Ovary (tissue), 9 donors: Measurements from ENCODE around the gene ARFGEF3. TPM values are rescaled to one million over a fixed set of nuclear protein-coding genes. Genes with fewer than 3 reads are reported as not detected.

Source experiments
- DNase-seq, 5 donors: peaks; one replicate each; pipeline ENCODE4 v3.0.0-alpha.2; 2019 to 2020
- H3K27ac ChIP-seq, 2 donors: fragments of 200-600 bp; one replicate each; pipeline versions ENCODE4 v1.5.1 to v1.8.0; 2019 to 2022
- H3K27me3 ChIP-seq: fragments of 200-600 bp; one replicate; pipeline ENCODE4 v1.8.0; 2022
- H3K36me3 ChIP-seq: fragments of 200-600 bp; sonication (generic); one replicate; pipeline ENCODE4 v1.5.1; 2019
- H3K4me1 ChIP-seq: one replicate; pipeline ENCODE4 v1.8.1; 2013; ENCODE audit warnings: mild to moderate bottlenecking, moderate library complexity; ENCODE audit not compliant: insufficient read depth
- H3K4me3 ChIP-seq: fragments of 200-600 bp; sonication (generic); one replicate; pipeline ENCODE4 v1.5.1; 2017
- H3K9me3 ChIP-seq, 2 donors: fragments of 200-600 bp in 1 of 2; sonication (generic) in 1 of 2; one replicate each; pipeline versions ENCODE4 v1.5.1 to v1.8.1; 2013 to 2019; ENCODE audit warnings: mild to moderate bottlenecking in 1 of 2, moderate library complexity in 1 of 2
- EP300 ChIP-seq: sonication (generic); formaldehyde crosslinking; IDR thresholded peaks from one replicate; pipeline ENCODE4 v1.6.1; 2017; ENCODE audit warnings: antibody characterized with exemption
- POLR2A ChIP-seq: fragments of 450-650 bp; IDR thresholded peaks from one replicate; pipeline ENCODE4 v1.6.1; 2017; ENCODE audit warnings: antibody characterized with exemption, mild to moderate bottlenecking, moderate library complexity
- WGBS, 3 donors: extraction: QIAGEN DNeasy Blood & Tissue Kit in 1 of 3; methylation state at CpG; one replicate each; pipeline versions ENCODE4 v1.1.5 to v1.1.7; 2013 to 2017; 5-methylcytosine and 5-hydroxymethylcytosine counted together
- intact Hi-C, 4 donors: fragments of 100-400 bp; cut with DNase I; formaldehyde crosslinking; loops; one replicate each; pipeline versions ENCODE4 v1.11.0 to v1.15.1; 2022 to 2023
- polyA plus RNA-seq, 2 donors: library from polyadenylated mRNA; stranded (reverse); fragments of 200-250 nt in 1 of 2; fragments of 350-450 nt in 1 of 2; fragmentation: Illumina TruSeq in 1 of 2; extraction: RNeasy Lipid Tissue Mini Kit (QIAGEN cat#74804) in 1 of 2; gene quantifications; one replicate each; pipeline ENCODE4 v1.2.3, GENCODE V29; 2013 to 2014
- total RNA-seq, 7 donors: library from RNA; depleted of rRNA in 2 of 7; stranded (reverse); fragments of >200 nt in 2 of 7; fragmentation: NEBNext Ultra II Directional in 3 of 7; extraction: Animal tissue kit (Norgen Biotek cat#: 25700) in 3 of 7; gene quantifications; one replicate each; pipeline versions ENCODE4 v1.1.0 to v1.2.4, GENCODE V29; 2016 to 2023
- TF ChIP-seq, protein P1 (sequence below), 3 donors: fragments of 450-650 bp in 2 of 3; fragments of 200-600 bp in 1 of 3; IDR thresholded peaks; one replicate each; pipeline versions ENCODE4 v1.5.1 to v1.8.0; 2016 to 2022; ENCODE audit warnings: antibody characterized with exemption in 3 of 3, mild to moderate bottlenecking in 1 of 3
- donor health status: DM: no; HTN: no; CAD: no; lungs with moderate emphysema.
- donor health status: DM: no; HTN: no; CAD: no.
- donor health status: Bipolar disorder and iron deficiency.
- donor health status: DM: yes; HTN: yes; CAD: no.
- donor health status: DM: no; HTN: no; CAD: no.
- donor health status: DM: yes; HTN: yes; CAD: no.

ARFGEF3 gene
- total and polyA plus RNA-seq, 9 donors = 0.15 to 6.1 (median 0.72) TPM

DNA sequence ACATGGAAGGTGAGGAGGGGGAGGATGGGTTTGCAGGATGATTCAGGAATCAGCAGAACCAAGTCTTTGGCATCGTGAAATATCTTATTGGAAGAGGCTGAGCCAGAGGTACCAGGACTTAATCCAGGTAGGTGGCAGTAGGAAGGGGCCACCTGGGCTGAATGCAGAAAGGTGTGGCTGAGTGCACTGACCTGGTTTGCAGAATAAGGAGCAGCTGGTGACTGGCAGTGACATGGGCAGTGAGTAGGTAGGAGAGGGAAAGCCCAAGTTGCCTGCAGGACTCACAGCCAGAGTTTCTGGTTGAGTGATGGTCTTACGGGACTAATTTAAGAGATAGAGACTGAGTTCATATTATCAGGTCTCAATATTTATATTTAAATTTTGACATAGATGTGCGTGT is 57.7 kb downstream of the ARFGEF3 start:
- Histone ChIP-seq H3K9me3 (no peaks in the 10 kb centered on the region), H3K4me1 (no peaks in the 10 kb centered on the region), H3K27ac (no peak overlapping the region), H3K27me3 (no peaks in the 10 kb centered on the region), H3K4me3 (no peak overlapping the region), H3K36me3 (no peaks in the 10 kb centered on the region)
- DNase-seq = no peak
- intact Hi-C loops = no loop called here
- WGBS, 3 donors = 85 to 91% (median 86%) methylated on average over 3 of the region's 3 CpGs
- no peak for TF ChIP-seq EP300
- TF ChIP-seq, protein P1, sequence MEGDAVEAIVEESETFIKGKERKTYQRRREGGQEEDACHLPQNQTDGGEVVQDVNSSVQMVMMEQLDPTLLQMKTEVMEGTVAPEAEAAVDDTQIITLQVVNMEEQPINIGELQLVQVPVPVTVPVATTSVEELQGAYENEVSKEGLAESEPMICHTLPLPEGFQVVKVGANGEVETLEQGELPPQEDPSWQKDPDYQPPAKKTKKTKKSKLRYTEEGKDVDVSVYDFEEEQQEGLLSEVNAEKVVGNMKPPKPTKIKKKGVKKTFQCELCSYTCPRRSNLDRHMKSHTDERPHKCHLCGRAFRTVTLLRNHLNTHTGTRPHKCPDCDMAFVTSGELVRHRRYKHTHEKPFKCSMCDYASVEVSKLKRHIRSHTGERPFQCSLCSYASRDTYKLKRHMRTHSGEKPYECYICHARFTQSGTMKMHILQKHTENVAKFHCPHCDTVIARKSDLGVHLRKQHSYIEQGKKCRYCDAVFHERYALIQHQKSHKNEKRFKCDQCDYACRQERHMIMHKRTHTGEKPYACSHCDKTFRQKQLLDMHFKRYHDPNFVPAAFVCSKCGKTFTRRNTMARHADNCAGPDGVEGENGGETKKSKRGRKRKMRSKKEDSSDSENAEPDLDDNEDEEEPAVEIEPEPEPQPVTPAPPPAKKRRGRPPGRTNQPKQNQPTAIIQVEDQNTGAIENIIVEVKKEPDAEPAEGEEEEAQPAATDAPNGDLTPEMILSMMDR (IDR thresholded peaks at IDR 0.05) = no peak
- no peak for TF ChIP-seq POLR2A

DNA sequence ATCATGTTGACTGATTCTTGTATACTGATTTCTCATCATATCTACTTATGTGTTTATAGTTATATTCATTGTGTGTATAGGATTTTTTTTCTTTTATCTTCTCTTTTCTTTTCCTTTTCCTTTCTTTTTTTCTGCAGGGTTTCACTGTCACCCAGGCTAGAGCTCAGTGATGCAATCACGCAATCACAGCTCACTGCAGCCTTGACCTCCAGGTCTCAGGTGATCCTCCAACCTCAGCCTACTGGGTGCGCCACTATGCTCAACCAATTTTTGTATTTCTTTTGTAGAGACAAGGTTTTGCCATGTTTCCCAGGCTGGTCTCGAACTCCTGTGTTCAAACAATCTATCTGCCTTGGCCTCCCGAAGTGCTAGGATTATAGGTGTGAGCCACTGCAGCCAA is 58.2 kb downstream of the ARFGEF3 start:
- intact Hi-C loops = no loop called here
- H3K4me1 ChIP-seq = no peaks in the 10 kb centered on the region
- H3K4me3 ChIP-seq = no peak overlapping the region
- TF ChIP-seq, protein P1 (IDR thresholded peaks at IDR 0.05) = no peak
- TF ChIP-seq EP300 (no peak), POLR2A (no peak)
- DNase-seq = no peak
- H3K27ac ChIP-seq = no peak overlapping the region
- H3K9me3 ChIP-seq = no peaks in the 10 kb centered on the region
- H3K36me3 ChIP-seq = no peaks in the 10 kb centered on the region
- H3K27me3 ChIP-seq = no peaks in the 10 kb centered on the region
- 92 to 96% (median 93%) methylated on average over 4 of the region's 4 CpGs for WGBS, 3 donors

DNA sequence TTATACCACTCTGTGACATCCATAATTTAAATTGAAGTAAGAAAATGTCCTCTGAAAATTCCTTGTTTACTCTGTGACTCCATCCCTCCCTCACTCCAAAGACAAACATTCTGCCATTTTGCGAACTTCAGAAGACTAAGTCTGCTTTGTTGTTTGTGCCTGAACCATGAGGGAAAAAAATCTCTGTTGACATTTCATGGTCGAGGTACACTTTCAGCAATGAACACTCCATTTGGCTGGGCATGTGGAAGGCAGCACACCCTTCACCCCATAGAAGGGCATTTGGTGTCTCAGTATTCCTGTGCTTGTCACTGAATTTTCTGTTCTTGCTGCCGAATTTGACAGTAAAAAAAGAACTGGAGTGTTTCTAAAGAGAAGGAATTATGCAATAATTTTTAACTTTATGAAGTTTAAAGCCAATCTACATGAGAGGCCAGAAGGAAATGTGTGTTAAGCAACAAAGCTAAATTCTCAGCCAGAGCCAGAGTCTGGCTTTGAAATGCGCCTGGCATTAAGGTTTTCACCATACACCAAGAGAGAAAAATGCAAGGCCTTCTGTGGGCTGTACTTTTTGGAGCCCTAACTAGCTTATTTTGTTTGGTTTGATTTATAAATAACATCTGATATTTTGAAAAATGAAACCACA is 61.3 kb downstream of the ARFGEF3 start:
- no peaks in the 10 kb centered on the region for H3K4me1 ChIP-seq
- no peaks in the 10 kb centered on the region for H3K9me3 ChIP-seq
- TF ChIP-seq, protein P1 (IDR thresholded peaks at IDR 0.05) = no peak
- no peak for TF ChIP-seq EP300
- TF ChIP-seq POLR2A = no peak
- DNase-seq = no peak
- intact Hi-C loops = no loop called here
- no peaks in the 10 kb centered on the region for H3K27me3 ChIP-seq
- WGBS, 3 donors = 69 to 74% (median 74%) methylated on average over 4 of the region's 4 CpGs
- no peaks in the 10 kb centered on the region for H3K36me3 ChIP-seq
- no peak overlapping the region for H3K27ac ChIP-seq
- H3K4me3 ChIP-seq = no peak overlapping the region

DNA sequence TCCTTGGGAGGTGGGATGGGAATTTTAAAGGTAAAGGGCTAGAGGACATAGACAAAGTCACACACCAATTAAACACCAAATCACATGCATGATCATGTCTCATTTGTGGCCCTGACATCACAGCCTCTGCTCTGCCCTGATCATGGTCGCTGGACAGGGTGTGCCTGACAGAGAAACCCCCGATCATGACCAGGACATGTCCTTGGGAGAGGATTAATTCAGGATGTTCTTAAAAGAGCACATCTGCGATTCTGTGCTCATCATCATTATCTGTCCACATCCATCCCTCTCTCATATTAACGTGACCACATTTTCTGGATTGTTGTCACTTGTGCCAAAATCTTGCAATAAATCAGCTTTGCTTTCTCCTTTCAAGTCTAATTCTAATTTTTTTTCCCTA is 64.2 kb downstream of the ARFGEF3 start:
- 27 to 41% (median 28%) methylated on average over 4 of the region's 4 CpGs for WGBS, 3 donors
- H3K36me3 ChIP-seq = no peaks in the 10 kb centered on the region
- DNase-seq = no peak
- TF ChIP-seq EP300 (no peak), POLR2A (no peak)
- TF ChIP-seq, protein P1 (IDR thresholded peaks at IDR 0.05) = no peak
- H3K27me3 ChIP-seq = no peaks in the 10 kb centered on the region
- no peak overlapping the region for H3K27ac ChIP-seq
- intact Hi-C loops = no loop called here
- H3K4me1 ChIP-seq = no peaks in the 10 kb centered on the region
- H3K4me3 ChIP-seq = no peak overlapping the region
- H3K9me3 ChIP-seq = no peaks in the 10 kb centered on the region
